DND-41 (cell line): ENCODE measurements around the gene ANK3.

Source experiments
- EZH2 ChIP-seq: IDR thresholded peaks from 3 replicates; pipeline ENCODE4 v1.6.1; 2012; ENCODE audit warnings: borderline replicate concordance, low read depth, mild to moderate bottlenecking, moderate library complexity, low read length, inconsistent platforms; ENCODE audit not compliant: severe bottlenecking
- TF ChIP-seq, protein P1 (sequence below): IDR thresholded peaks from 2 replicates; pipeline ENCODE4 v1.5.1; 2012; ENCODE audit warnings: borderline replicate concordance, low read length, moderate library complexity, mild to moderate bottlenecking; ENCODE audit not compliant: poor library complexity, severe bottlenecking; ENCODE audit errors: extremely low read depth

GRCh38 chr10:60167050-60167449 is 222.6 kb downstream of the ANK3 start:
- TF ChIP-seq, protein P1, sequence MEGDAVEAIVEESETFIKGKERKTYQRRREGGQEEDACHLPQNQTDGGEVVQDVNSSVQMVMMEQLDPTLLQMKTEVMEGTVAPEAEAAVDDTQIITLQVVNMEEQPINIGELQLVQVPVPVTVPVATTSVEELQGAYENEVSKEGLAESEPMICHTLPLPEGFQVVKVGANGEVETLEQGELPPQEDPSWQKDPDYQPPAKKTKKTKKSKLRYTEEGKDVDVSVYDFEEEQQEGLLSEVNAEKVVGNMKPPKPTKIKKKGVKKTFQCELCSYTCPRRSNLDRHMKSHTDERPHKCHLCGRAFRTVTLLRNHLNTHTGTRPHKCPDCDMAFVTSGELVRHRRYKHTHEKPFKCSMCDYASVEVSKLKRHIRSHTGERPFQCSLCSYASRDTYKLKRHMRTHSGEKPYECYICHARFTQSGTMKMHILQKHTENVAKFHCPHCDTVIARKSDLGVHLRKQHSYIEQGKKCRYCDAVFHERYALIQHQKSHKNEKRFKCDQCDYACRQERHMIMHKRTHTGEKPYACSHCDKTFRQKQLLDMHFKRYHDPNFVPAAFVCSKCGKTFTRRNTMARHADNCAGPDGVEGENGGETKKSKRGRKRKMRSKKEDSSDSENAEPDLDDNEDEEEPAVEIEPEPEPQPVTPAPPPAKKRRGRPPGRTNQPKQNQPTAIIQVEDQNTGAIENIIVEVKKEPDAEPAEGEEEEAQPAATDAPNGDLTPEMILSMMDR: no peak
- no peak for TF ChIP-seq EZH2
